Nephron progenitor cell (in vitro differentiated cells): ENCODE measurements around the gene TMEM100.

Experiments
- DNase-seq: peaks from one replicate; pipeline ENCODE4 v3.0.0; 2021
- H3K27ac Mint-ChIP-seq: 2 replicates; pipeline ENCODE4 v1.8.0; 2021; ENCODE audit warnings: mild to moderate bottlenecking, moderate library complexity, mixed read lengths
- H3K27me3 Mint-ChIP-seq: 2 replicates; pipeline ENCODE4 v1.8.0; 2021; ENCODE audit warnings: mild to moderate bottlenecking, low read depth, mixed read lengths; ENCODE audit not compliant: poor library complexity
- H3K36me3 Mint-ChIP-seq: 2 replicates; pipeline ENCODE4 v1.8.0; 2021; ENCODE audit warnings: low read depth, mixed read lengths
- H3K4me1 Mint-ChIP-seq: 2 replicates; pipeline ENCODE4 v1.8.0; 2021; ENCODE audit warnings: mixed read lengths
- H3K4me3 Mint-ChIP-seq: 2 replicates; pipeline ENCODE4 v1.8.0; 2021; ENCODE audit warnings: mild to moderate bottlenecking, moderate library complexity, mixed read lengths
- H3K9me3 Mint-ChIP-seq: 2 replicates; pipeline ENCODE4 v1.8.0; 2021; ENCODE audit warnings: mild to moderate bottlenecking, moderate library complexity, mixed read lengths
- TF ChIP-seq, protein P1 (sequence below): fragments of 200-600 bp; sonication (generic); IDR thresholded peaks from 2 replicates; pipeline ENCODE4 v1.5.0; 2021; ENCODE audit warnings: antibody characterized with exemption

TMEM100 gene

DNA sequence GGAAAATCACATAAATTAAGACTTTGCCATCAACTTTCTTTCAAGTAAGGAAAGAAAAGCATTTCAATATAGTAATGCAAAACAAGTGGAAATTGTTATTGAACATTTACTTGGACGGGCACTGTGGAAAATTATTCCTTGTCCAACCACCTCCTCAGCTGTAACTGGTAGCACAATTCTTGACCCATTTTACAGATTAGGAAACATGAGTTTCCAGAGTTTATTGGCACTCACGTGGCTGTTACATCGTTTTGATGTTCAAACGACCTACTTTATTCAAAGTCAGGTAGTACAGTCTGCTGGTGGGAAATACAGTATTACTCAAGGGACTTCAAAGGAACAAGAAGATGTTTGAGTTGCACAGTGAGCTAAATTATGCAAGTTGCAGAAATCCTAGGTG is 27.3 kb upstream of the TMEM100 start:
- no peak for DNase-seq
- Mint-ChIP-seq H3K4me3 (no peak overlapping the region), H3K27ac (no peak overlapping the region), H3K36me3 (peaks cover 19% of the 10 kb centered on the region), H3K9me3 (no peaks in the 10 kb centered on the region), H3K27me3 (peaks cover 6% of the 10 kb centered on the region), H3K4me1 (peaks cover 29% of the 10 kb centered on the region)
- TF ChIP-seq, protein P1, sequence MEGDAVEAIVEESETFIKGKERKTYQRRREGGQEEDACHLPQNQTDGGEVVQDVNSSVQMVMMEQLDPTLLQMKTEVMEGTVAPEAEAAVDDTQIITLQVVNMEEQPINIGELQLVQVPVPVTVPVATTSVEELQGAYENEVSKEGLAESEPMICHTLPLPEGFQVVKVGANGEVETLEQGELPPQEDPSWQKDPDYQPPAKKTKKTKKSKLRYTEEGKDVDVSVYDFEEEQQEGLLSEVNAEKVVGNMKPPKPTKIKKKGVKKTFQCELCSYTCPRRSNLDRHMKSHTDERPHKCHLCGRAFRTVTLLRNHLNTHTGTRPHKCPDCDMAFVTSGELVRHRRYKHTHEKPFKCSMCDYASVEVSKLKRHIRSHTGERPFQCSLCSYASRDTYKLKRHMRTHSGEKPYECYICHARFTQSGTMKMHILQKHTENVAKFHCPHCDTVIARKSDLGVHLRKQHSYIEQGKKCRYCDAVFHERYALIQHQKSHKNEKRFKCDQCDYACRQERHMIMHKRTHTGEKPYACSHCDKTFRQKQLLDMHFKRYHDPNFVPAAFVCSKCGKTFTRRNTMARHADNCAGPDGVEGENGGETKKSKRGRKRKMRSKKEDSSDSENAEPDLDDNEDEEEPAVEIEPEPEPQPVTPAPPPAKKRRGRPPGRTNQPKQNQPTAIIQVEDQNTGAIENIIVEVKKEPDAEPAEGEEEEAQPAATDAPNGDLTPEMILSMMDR = no peak

DNA sequence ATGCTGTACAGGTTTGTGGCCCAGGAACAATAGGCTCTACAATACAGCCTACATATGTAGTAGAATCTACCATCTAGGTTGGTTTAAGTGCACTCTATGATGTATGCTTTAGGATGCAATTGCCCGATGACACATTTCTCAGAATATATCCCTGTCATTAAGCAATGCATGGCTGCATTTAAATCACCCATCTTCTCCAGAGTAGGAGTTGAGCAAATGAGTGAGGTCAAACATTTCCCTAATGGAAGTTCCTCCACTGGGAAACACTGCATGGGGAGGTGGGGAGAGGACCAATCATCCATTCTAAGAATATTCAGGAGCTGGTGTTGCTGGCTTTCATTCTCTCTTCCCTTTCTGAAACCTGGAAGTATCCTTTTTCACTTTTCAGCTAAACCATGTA is 26.2 kb upstream of the TMEM100 start:
- TF ChIP-seq, protein P1 = no peak
- peaks cover 29% of the 10 kb centered on the region for H3K4me1 Mint-ChIP-seq
- no peak for DNase-seq
- H3K9me3 Mint-ChIP-seq = no peaks in the 10 kb centered on the region
- no peak overlapping the region for H3K27ac Mint-ChIP-seq
- H3K36me3 Mint-ChIP-seq = peaks cover 10% of the 10 kb centered on the region
- no peak overlapping the region for H3K4me3 Mint-ChIP-seq
- peaks cover 4% of the 10 kb centered on the region for H3K27me3 Mint-ChIP-seq

DNA sequence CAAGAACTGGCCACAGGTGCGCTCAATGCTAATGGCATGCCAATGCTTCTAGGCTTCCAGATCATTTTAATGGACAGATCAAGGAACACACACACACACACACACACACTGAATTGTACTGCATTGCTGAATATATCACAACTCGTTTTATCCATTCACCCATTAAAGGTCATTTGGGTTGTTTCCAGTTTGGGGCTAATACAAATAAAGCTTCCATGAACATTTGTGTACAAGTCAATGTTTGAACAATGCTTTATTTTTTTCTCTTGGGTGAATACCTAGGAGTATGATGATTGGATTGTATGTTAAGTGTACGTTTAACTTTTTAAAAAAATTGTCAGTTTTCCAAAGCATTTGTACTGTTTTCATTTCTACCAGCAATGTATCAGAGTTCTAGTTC is 24.5 kb upstream of the TMEM100 start:
- peaks cover 20% of the 10 kb centered on the region for H3K4me1 Mint-ChIP-seq
- no peak overlapping the region for H3K4me3 Mint-ChIP-seq
- DNase-seq = no peak
- no peak overlapping the region for H3K27ac Mint-ChIP-seq
- TF ChIP-seq, protein P1 = no peak
- H3K36me3 Mint-ChIP-seq = no peaks in the 10 kb centered on the region
- H3K9me3 Mint-ChIP-seq = no peaks in the 10 kb centered on the region
- peaks cover 4% of the 10 kb centered on the region for H3K27me3 Mint-ChIP-seq

GRCh38 chr17:55746466-55746865 is 23.8 kb upstream of the TMEM100 start:
- DNase-seq = no peak
- H3K9me3 Mint-ChIP-seq = no peaks in the 10 kb centered on the region
- TF ChIP-seq, protein P1 = no peak
- H3K4me3 Mint-ChIP-seq = no peak overlapping the region
- H3K27ac Mint-ChIP-seq = no peak overlapping the region
- peaks cover 13% of the 10 kb centered on the region for H3K4me1 Mint-ChIP-seq
- H3K27me3 Mint-ChIP-seq = peaks cover 4% of the 10 kb centered on the region
- no peaks in the 10 kb centered on the region for H3K36me3 Mint-ChIP-seq

GRCh38 chr17:55745258-55745657 is 22.6 kb upstream of the TMEM100 start:
- H3K27ac Mint-ChIP-seq = no peak overlapping the region
- TF ChIP-seq, protein P1 = no peak
- H3K27me3 Mint-ChIP-seq = no peaks in the 10 kb centered on the region
- H3K36me3 Mint-ChIP-seq = no peaks in the 10 kb centered on the region
- no peak overlapping the region for H3K4me3 Mint-ChIP-seq
- no peak for DNase-seq
- H3K4me1 Mint-ChIP-seq = peaks cover 14% of the 10 kb centered on the region
- no peaks in the 10 kb centered on the region for H3K9me3 Mint-ChIP-seq

- TF ChIP-seq, protein P1 = no peak
- no peak overlapping the region for H3K27ac Mint-ChIP-seq
- peaks cover 21% of the 10 kb centered on the region for H3K4me1 Mint-ChIP-seq
- no peaks in the 10 kb centered on the region for H3K36me3 Mint-ChIP-seq
- no peak for DNase-seq
- H3K9me3 Mint-ChIP-seq = no peaks in the 10 kb centered on the region
- H3K27me3 Mint-ChIP-seq = no peaks in the 10 kb centered on the region
- no peak overlapping the region for H3K4me3 Mint-ChIP-seq
Measured at GRCh38 chr17:55743103-55743679, 20.5 kb upstream of the TMEM100 start.
